ENCODE data around the gene EMP3.

- no peak for TF ChIP-seq CTCF (IDR thresholded peaks at IDR 0.05 in 2 of 3, conservative IDR thresholded peaks at IDR 0.05 in 1 of 3; ENCODE audit: borderline replicate concordance in 1 of 3, insufficient read depth in 1 of 3, low read depth in 2 of 3, low read length in 2 of 3)
- TF ChIP-seq EZH2 (IDR thresholded peaks at IDR 0.05) = no peak
- TF ChIP-seq ZFX (IDR thresholded peaks at IDR 0.05) = no peak
- no peak for TF ChIP-seq ZBTB33 (IDR thresholded peaks at IDR 0.05; ENCODE audit: extremely low read depth, insufficient replicate concordance, low read length)
- TF ChIP-seq ELF1 (IDR thresholded peaks at IDR 0.05; ENCODE audit: borderline replicate concordance, low read depth) = no peak
- no peak for TF ChIP-seq POLR2AphosphoS5 (IDR thresholded peaks at IDR 0.05; ENCODE audit: low read depth, low read length)
- TF ChIP-seq POLR2A (IDR thresholded peaks at IDR 0.05; ENCODE audit: borderline replicate concordance, extremely low read depth, insufficient read depth, insufficient read length) = no peak
- no peak for TF ChIP-seq TCF7L2 (IDR thresholded peaks at IDR 0.05; ENCODE audit: borderline replicate concordance, extremely low read depth, insufficient read depth, insufficient read length)
- TF ChIP-seq MAX (IDR thresholded peaks at IDR 0.05) = no peak
- no peak for TF ChIP-seq SIN3A (IDR thresholded peaks at IDR 0.05; ENCODE audit: low read depth)
- no peak for TF ChIP-seq EZH2phosphoT487 (IDR thresholded peaks at IDR 0.05; ENCODE audit: borderline replicate concordance)
- TF ChIP-seq YY1 (IDR thresholded peaks at IDR 0.05; ENCODE audit: extremely low read depth, insufficient replicate concordance, low read depth, low read length) = no peak
These were observed 33.8 kb downstream of the EMP3 start for GRCh38 chr19:48359123-48359522.

All from HCT116 (cell line).